CD14-positive monocyte (primary cell): ENCODE data around the gene NR1D1. TPM values are rescaled to one million over a fixed set of nuclear protein-coding genes. Genes with fewer than 3 reads are reported as not detected.

Source experiments
- DNase-seq, 3 donors: peaks; one replicate each; pipeline ENCODE4 v3.0.0-alpha.2; 2011 to 2022
- H2AFZ ChIP-seq: 2 replicates; pipeline ENCODE4 v1.6.0; 2012; ENCODE audit warnings: mild to moderate bottlenecking, low read depth, low read length, inconsistent platforms; ENCODE audit not compliant: insufficient read depth, poor library complexity, severe bottlenecking
- H3K27ac ChIP-seq, 2 donors: 1 replicate in 1 of 2; 2 replicates in 1 of 2; pipeline ENCODE4 v1.5.1; 2012 to 2013; ENCODE audit warnings: low read length in 2 of 2, control low read depth in 1 of 2, inconsistent platforms in 1 of 2, low read depth in 1 of 2, mild to moderate bottlenecking in 1 of 2
- H3K27me3 ChIP-seq, 2 donors: one replicate each; pipeline versions ENCODE4 v1.6.0 to v1.6.1; 2011 to 2013; ENCODE audit warnings: low read length in 2 of 2; ENCODE audit not compliant: control insufficient read depth in 2 of 2, insufficient read depth in 2 of 2
- H3K36me3 ChIP-seq, 2 donors: replicated peaks in 1 of 2; 1 replicate in 1 of 2; 2 replicates in 1 of 2; pipeline versions ENCODE4 v1.5.1 to v1.6.1; 2012 to 2013; ENCODE audit warnings: low read length in 2 of 2, control low read depth in 1 of 2, inconsistent platforms in 1 of 2, mild to moderate bottlenecking in 1 of 2; ENCODE audit not compliant: insufficient read depth in 2 of 2, control insufficient read depth in 1 of 2
- H3K4me1 ChIP-seq, 2 donors: 1 replicate in 1 of 2; 2 replicates in 1 of 2; pipeline versions ENCODE4 v1.5.1 to v1.6.1; 2012 to 2013; ENCODE audit warnings: low read length in 2 of 2, control low read depth in 1 of 2, inconsistent platforms in 1 of 2, mild to moderate bottlenecking in 1 of 2, moderate library complexity in 1 of 2; ENCODE audit not compliant: insufficient read depth in 2 of 2, control insufficient read depth in 1 of 2
- H3K4me2 ChIP-seq: replicated peaks from 2 replicates; pipeline ENCODE3; 2012; ENCODE audit warnings: low read length, moderate library complexity, mild to moderate bottlenecking; ENCODE audit not compliant: poor library complexity, severe bottlenecking; ENCODE audit errors: extremely low read depth
- H3K4me3 ChIP-seq, 3 experiments: fragments of 200-600 bp in 1 of 3; sonication (generic) in 1 of 3; replicated peaks in 1 of 3; 1 replicate in 2 of 3; 2 replicates in 1 of 3; pipeline ENCODE4 v1.5.1; 2011 to 2013; ENCODE audit warnings: low read length in 3 of 3, mild to moderate bottlenecking in 3 of 3, control low read depth in 2 of 3, low read depth in 2 of 3, inconsistent platforms in 1 of 3, moderate library complexity in 1 of 3
- H3K79me2 ChIP-seq: 2 replicates; pipeline ENCODE4 v1.6.0; 2012; ENCODE audit warnings: mild to moderate bottlenecking, control low read depth, inconsistent platforms, low read length, moderate library complexity; ENCODE audit not compliant: insufficient read depth
- H3K9ac ChIP-seq: 2 replicates; pipeline ENCODE4 v1.6.0; 2017; ENCODE audit warnings: low read length, mild to moderate bottlenecking; ENCODE audit not compliant: insufficient read depth, poor library complexity, severe bottlenecking
- H3K9me3 ChIP-seq, 2 donors: replicated peaks in 1 of 2; 1 replicate in 1 of 2; 2 replicates in 1 of 2; pipeline versions ENCODE4 v1.5.1 to v1.6.1; 2012 to 2013; ENCODE audit warnings: low read length in 2 of 2, control low read depth in 1 of 2; ENCODE audit not compliant: control insufficient read depth in 1 of 2, insufficient read depth in 1 of 2
- H4K20me1 ChIP-seq: 2 replicates; pipeline ENCODE4 v1.6.0; 2012; ENCODE audit warnings: mild to moderate bottlenecking, low read length, control low read depth, moderate library complexity; ENCODE audit not compliant: insufficient read depth
- H3K27ac Mint-ChIP-seq, 7 donors: one replicate each; pipeline ENCODE4 v1.8.0; 2020; ENCODE audit warnings: mild to moderate bottlenecking in 7 of 7, mixed read lengths in 7 of 7, moderate library complexity in 6 of 7, inconsistent platforms in 2 of 7
- H3K27me3 Mint-ChIP-seq, 3 donors: one replicate each; pipeline ENCODE4 v1.8.0; 2021 to 2022; ENCODE audit warnings: low read depth in 3 of 3, mild to moderate bottlenecking in 3 of 3, mixed read lengths in 3 of 3, moderate library complexity in 3 of 3, inconsistent platforms in 1 of 3
- H3K36me3 Mint-ChIP-seq, 2 donors: one replicate each; pipeline ENCODE4 v1.8.0; 2020; ENCODE audit warnings: mixed read lengths in 2 of 2, inconsistent platforms in 1 of 2, mild to moderate bottlenecking in 1 of 2
- H3K4me1 Mint-ChIP-seq: one replicate; pipeline ENCODE4 v1.8.0; 2020; ENCODE audit warnings: mild to moderate bottlenecking, mixed read lengths
- H3K4me3 Mint-ChIP-seq, 2 donors: one replicate each; pipeline ENCODE4 v1.8.0; 2020; ENCODE audit warnings: mild to moderate bottlenecking in 2 of 2, mixed read lengths in 2 of 2, moderate library complexity in 1 of 2
- H3K9me3 Mint-ChIP-seq, 7 donors: one replicate each; pipeline ENCODE4 v1.8.0; 2020 to 2022; ENCODE audit warnings: mixed read lengths in 7 of 7, mild to moderate bottlenecking in 6 of 7, moderate library complexity in 6 of 7, inconsistent platforms in 2 of 7
- WGBS: methylation state at CpG from one replicate; pipeline ENCODE4 v1.1.5; 2013; ENCODE audit warnings: missing lambda C conversion rate; ENCODE audit not compliant: insufficient coverage; 5-methylcytosine and 5-hydroxymethylcytosine counted together
- intact Hi-C, 2 donors: fragments of 100-400 bp; cut with micrococcal nuclease; formaldehyde crosslinking; loops; one replicate each; pipeline versions ENCODE4 v1.15.0 to v1.15.1; 2023
- polyA plus RNA-seq, 3 donors: library from polyadenylated mRNA; depleted of rRNA in 1 of 3; unstranded in 2 of 3; stranded (reverse) in 1 of 3; fragments of 300-500 nt in 2 of 3; fragments of >200 nt in 1 of 3; fragmentation: Illumina TruSeq in 2 of 3; gene quantifications; 1 replicate in 2 of 3; 2 replicates in 1 of 3; pipeline ENCODE4 v1.2.3, GENCODE V29; 2012 to 2021
- TF ChIP-seq, protein P1 (sequence below): fragments of 200-600 bp; IDR thresholded peaks from one replicate; pipeline ENCODE4 v1.8.0; 2022; ENCODE audit warnings: antibody characterized with exemption, mild to moderate bottlenecking

The NR1D1 gene
- polyA plus RNA-seq, 3 donors = 0.28 to 4.9 (median 0.31) TPM

DNA sequence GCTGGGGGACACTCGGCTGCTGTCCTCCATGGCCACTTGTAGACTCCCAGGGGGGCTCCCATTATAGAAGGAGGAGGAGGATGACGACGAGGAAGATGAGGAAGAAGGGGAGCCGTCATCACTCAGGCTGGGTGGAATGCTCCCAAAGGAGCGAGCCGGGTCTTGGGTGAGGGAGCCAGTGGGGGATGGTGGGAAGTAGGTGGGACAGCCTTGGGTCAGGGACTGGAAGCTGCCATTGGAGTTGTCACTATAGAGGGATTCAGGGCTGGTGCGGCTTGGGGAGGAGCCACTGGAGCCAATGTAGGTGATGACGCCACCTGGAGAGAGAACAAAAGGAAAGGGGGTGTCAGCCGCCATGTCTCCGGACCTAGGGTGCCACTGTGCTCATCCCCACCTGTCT, 3.3 kb downstream of the NR1D1 start:
- TF ChIP-seq, protein P1, sequence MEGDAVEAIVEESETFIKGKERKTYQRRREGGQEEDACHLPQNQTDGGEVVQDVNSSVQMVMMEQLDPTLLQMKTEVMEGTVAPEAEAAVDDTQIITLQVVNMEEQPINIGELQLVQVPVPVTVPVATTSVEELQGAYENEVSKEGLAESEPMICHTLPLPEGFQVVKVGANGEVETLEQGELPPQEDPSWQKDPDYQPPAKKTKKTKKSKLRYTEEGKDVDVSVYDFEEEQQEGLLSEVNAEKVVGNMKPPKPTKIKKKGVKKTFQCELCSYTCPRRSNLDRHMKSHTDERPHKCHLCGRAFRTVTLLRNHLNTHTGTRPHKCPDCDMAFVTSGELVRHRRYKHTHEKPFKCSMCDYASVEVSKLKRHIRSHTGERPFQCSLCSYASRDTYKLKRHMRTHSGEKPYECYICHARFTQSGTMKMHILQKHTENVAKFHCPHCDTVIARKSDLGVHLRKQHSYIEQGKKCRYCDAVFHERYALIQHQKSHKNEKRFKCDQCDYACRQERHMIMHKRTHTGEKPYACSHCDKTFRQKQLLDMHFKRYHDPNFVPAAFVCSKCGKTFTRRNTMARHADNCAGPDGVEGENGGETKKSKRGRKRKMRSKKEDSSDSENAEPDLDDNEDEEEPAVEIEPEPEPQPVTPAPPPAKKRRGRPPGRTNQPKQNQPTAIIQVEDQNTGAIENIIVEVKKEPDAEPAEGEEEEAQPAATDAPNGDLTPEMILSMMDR = no peak
- peak overlapping the region; percentile 61 for H3K4me2 ChIP-seq
- Mint-ChIP-seq H3K27me3 (peaks cover 0 to 5% (median 0%) of the 10 kb centered on the region in 3 donors), H3K4me3 (peak overlapping the region in 1 of 2 donors; percentile 2), H3K27ac (peak overlapping the region; percentile 96 to 99 (median 98)), H3K4me1 (peaks cover 79% of the 10 kb centered on the region), H3K36me3 (peaks cover 30 to 36% of the 10 kb centered on the region in 2 donors), H3K9me3 (peaks cover 0 to 5% (median 0%) of the 10 kb centered on the region in 7 donors)
- intact Hi-C loops = loop anchor here (5.0 kb wide), 2 partner anchors 35 to 225 kb away; partner anchors contain the start of gene THRA (in 2 of the 2)
- H3K36me3 ChIP-seq = peaks cover 14 to 19% of the 10 kb centered on the region in 2 donors
- no peak for DNase-seq
- H3K4me3 ChIP-seq = peak overlapping the region in 1 of 3 experiments; percentile 56
- no peaks in the 10 kb centered on the region for H3K27me3 ChIP-seq
- no peak overlapping the region for H2AFZ ChIP-seq
- WGBS = 87% methylated on average over 6 of the region's 10 CpGs
- H3K4me1 ChIP-seq = peaks cover 68 to 70% of the 10 kb centered on the region in 2 donors
- H3K9ac ChIP-seq = peak overlapping the region; percentile 78
- peak overlapping the region; percentile 95 to 98 for H3K27ac ChIP-seq
- H4K20me1 ChIP-seq = peaks cover 8% of the 10 kb centered on the region
- H3K79me2 ChIP-seq = no peaks in the 10 kb centered on the region
- H3K9me3 ChIP-seq = no peaks in the 10 kb centered on the region

GRCh38 chr17:40095944-40096791, 4.2 kb downstream of the NR1D1 start:
- Histone ChIP-seq H3K4me3 (peak overlapping the region in 1 of 3 experiments; percentile 56), H3K9ac (peak overlapping the region; percentile 78), H4K20me1 (peaks cover 8% of the 10 kb centered on the region), H2AFZ (no peak overlapping the region), H3K9me3 (no peaks in the 10 kb centered on the region), H3K4me2 (peak overlapping the region; percentile 61), H3K36me3 (peaks cover 18 to 19% of the 10 kb centered on the region in 2 donors), H3K27me3 (no peaks in the 10 kb centered on the region), H3K79me2 (no peaks in the 10 kb centered on the region), H3K4me1 (peaks cover 60 to 61% of the 10 kb centered on the region in 2 donors), H3K27ac (peak overlapping the region; percentile 95 to 98)
- intact Hi-C loops = loop anchor here (1.0 to 5.0 kb wide), 3 partner anchors 11 to 226 kb away; partner anchors contain the start of gene THRA (in 2 of the 2)
- DNase-seq = peak; percentile 99 to 100 (median 100)
- Mint-ChIP-seq H3K27ac (peak overlapping the region; percentile 96 to 99 (median 98)), H3K27me3 (peaks cover 0 to 5% (median 0%) of the 10 kb centered on the region in 3 donors), H3K36me3 (peaks cover 28 to 38% of the 10 kb centered on the region in 2 donors), H3K4me1 (peaks cover 70% of the 10 kb centered on the region), H3K9me3 (peaks cover 0 to 5% (median 0%) of the 10 kb centered on the region in 7 donors), H3K4me3 (peak overlapping the region; percentile 48 to 61)
- 0% methylated on average over 3 of the region's 23 CpGs for WGBS
- TF ChIP-seq, protein P1 = no peak
